HG02973 (cell line): Measurements from ENCODE around the gene PLXNC1.

ENCODE experiments used
- ATAC-seq: cut with Tn5 transposase; IDR thresholded peaks from one replicate; pipeline ENCODE4 v1.9.1; 2021; ENCODE audit warnings: moderate library complexity; ENCODE audit not compliant: unreplicated experiment

Gene PLXNC1

GRCh38 chr12:94133964-94134795 is 14.2 kb upstream of the PLXNC1 start:
- peak; percentile 76 for ATAC-seq

- no peak for ATAC-seq
Observed at GRCh38 chr12:94135896-94136295, 12.5 kb upstream of the PLXNC1 start.

- ATAC-seq, result no peak
Observed at GRCh38 chr12:94139816-94140215, 8.6 kb upstream of the PLXNC1 start.

- ATAC-seq, result no peak
Observed at GRCh38 chr12:94140556-94140955, 7.8 kb upstream of the PLXNC1 start.

- ATAC-seq, result no peak
Observed at GRCh38 chr12:94141004-94141764, 7.2 kb upstream of the PLXNC1 start.

- ATAC-seq, result no peak
Observed at GRCh38 chr12:94141892-94142291, 6.5 kb upstream of the PLXNC1 start.

- ATAC-seq, result no peak
Observed at GRCh38 chr12:94143438-94143837, 4.9 kb upstream of the PLXNC1 start.

- ATAC-seq, result no peak
Observed at GRCh38 chr12:94143951-94144350, 4.4 kb upstream of the PLXNC1 start.

GRCh38 chr12:94144781-94145180 is 3.6 kb upstream of the PLXNC1 start:
- ATAC-seq, result no peak

GRCh38 chr12:94145191-94145983 is 3.0 kb upstream of the PLXNC1 start:
- no peak for ATAC-seq

GRCh38 chr12:94146166-94146936 is 2.0 kb upstream of the PLXNC1 start:
- ATAC-seq, result no peak

GRCh38 chr12:94147387-94147990 is 888 bp upstream of the PLXNC1 start:
- no peak for ATAC-seq

- ATAC-seq, result peak; percentile 23
Observed at GRCh38 chr12:94148739-94149118, 352 bp downstream of the PLXNC1 start.

- ATAC-seq, result peak; percentile 16
Observed at GRCh38 chr12:94149119-94149780, 873 bp downstream of the PLXNC1 start.

GRCh38 chr12:94149781-94150239 is 1.4 kb downstream of the PLXNC1 start:
- ATAC-seq, result peak; percentile 2

- no peak for ATAC-seq
Observed at GRCh38 chr12:94150240-94151121, 2.1 kb downstream of the PLXNC1 start.

GRCh38 chr12:94151582-94151981 is 3.2 kb downstream of the PLXNC1 start:
- no peak for ATAC-seq

- ATAC-seq, result no peak
Observed at GRCh38 chr12:94152292-94153078, 4.1 kb downstream of the PLXNC1 start.
